NOMO-1 treated with DMSO at 0.1 percent for 48 hours (cell line): Measurements from ENCODE around the gene NDC1.
"Not testable (repeated sequence)": the region's sequence is repeated elsewhere in the genome, so short reads cannot be mapped to it uniquely, and the experiment has no call there.

Experiments
- DNase-seq: peaks from one replicate; lab custom pipeline; 2025; ENCODE audit not compliant: unreplicated experiment; lab: John Stamatoyannopoulos, UW

The NDC1 gene

GRCh38 chr1:53837924-53838653 is at the start of gene NDC1:
Gene NDC1 (minus strand): TSS chr1:53838296. CDS start chr1:53838261, 35 bp downstream.
- peak; percentile 98 for DNase-seq

GRCh38 chr1:53883600-53883999 is 45.5 kb upstream of the NDC1 start:
- DNase-seq: not testable (repeated sequence)

GRCh38 chr1:53881853-53882252 is 43.8 kb upstream of the NDC1 start:
- not testable (repeated sequence) for DNase-seq

GRCh38 chr1:53878492-53879105 is 40.5 kb upstream of the NDC1 start:
- DNase-seq: peak; percentile 37

- not testable (repeated sequence) for DNase-seq
These were observed 37.1 kb upstream of the NDC1 start for GRCh38 chr1:53875150-53875549.

- DNase-seq: no peak
These were observed 33.8 kb upstream of the NDC1 start for GRCh38 chr1:53871773-53872484.

- DNase-seq: no peak
These were observed 33.1 kb upstream of the NDC1 start for GRCh38 chr1:53871221-53871620.

GRCh38 chr1:53869454-53870117 is 31.5 kb upstream of the NDC1 start:
- peak; percentile 52 for DNase-seq

GRCh38 chr1:53868565-53868964 is 30.5 kb upstream of the NDC1 start:
- DNase-seq: no peak

GRCh38 chr1:53862507-53862906 is 24.4 kb upstream of the NDC1 start:
- DNase-seq: no peak

- peak; percentile 29 for DNase-seq
These were observed 22.9 kb upstream of the NDC1 start for GRCh38 chr1:53860967-53861411.

GRCh38 chr1:53851571-53852285 is 13.6 kb upstream of the NDC1 start:
- no peak for DNase-seq

- no peak for DNase-seq
These were observed 12.1 kb upstream of the NDC1 start for GRCh38 chr1:53850082-53850673.

- no peak for DNase-seq
These were observed 9.9 kb upstream of the NDC1 start for GRCh38 chr1:53847980-53848379.

- no peak for DNase-seq
These were observed 4.3 kb upstream of the NDC1 start for GRCh38 chr1:53842347-53842746.

GRCh38 chr1:53838654-53838974 is 518 bp upstream of the NDC1 start:
- no peak for DNase-seq

GRCh38 chr1:53837646-53837923 is 511 bp downstream of the NDC1 start:
- DNase-seq: peak; percentile 14

- DNase-seq: no peak
These were observed 2.6 kb downstream of the NDC1 start for GRCh38 chr1:53835491-53835890.

- DNase-seq: no peak
These were observed 3.3 kb downstream of the NDC1 start for GRCh38 chr1:53834776-53835175.

GRCh38 chr1:53833393-53833792 is 4.7 kb downstream of the NDC1 start:
- no peak for DNase-seq

GRCh38 chr1:53826367-53826766 is 11.7 kb downstream of the NDC1 start:
- no peak for DNase-seq
